Stimulated activated CD8-positive, alpha-beta memory T cell treated with anti-CD3 and anti-CD28 coated beads, Interleukin-2, amount 100 ng/mL, for 1 hour (primary cell): ENCODE results near the gene COX7A2.

Source experiments
- DNase-seq, 2 donors: peaks; one replicate each; pipeline ENCODE4 v3.0.0-alpha.2; 2020; ENCODE audit warnings: low read depth in 2 of 2

COX7A2 gene

GRCh38 chr6:75199889-75200288, 43.7 kb downstream of the COX7A2 start:
- DNase-seq = no peak

GRCh38 chr6:75196081-75196687, 47.4 kb downstream of the COX7A2 start:
- no peak for DNase-seq

- no peak for DNase-seq
Measured at GRCh38 chr6:75188221-75188925, 55.2 kb downstream of the COX7A2 start.
